GM06990 (cell line): ENCODE results near the gene SH3RF2.
"Not testable (repeated sequence)": the region's sequence is repeated elsewhere in the genome, so short reads cannot be mapped to it uniquely, and the experiment has no call there.

ENCODE experiments used
- DNase-seq: peaks from one replicate; pipeline ENCODE4 v3.0.0-alpha.2; 2011; ENCODE audit not compliant: insufficient read length; ENCODE audit errors: extremely low read depth
- H3K27me3 ChIP-seq: replicated peaks from 2 replicates; pipeline ENCODE4 v1.6.0; 2011; ENCODE audit warnings: low read length; ENCODE audit not compliant: control insufficient read depth, insufficient read depth
- H3K36me3 ChIP-seq: 2 replicates; pipeline ENCODE4 v1.5.1; 2011; ENCODE audit warnings: low read length; ENCODE audit not compliant: control insufficient read depth, insufficient read depth
- H3K4me3 ChIP-seq: replicated peaks from 2 replicates; pipeline ENCODE4 v1.5.1; 2011; ENCODE audit warnings: low read depth, mild to moderate bottlenecking, control low read depth, low read length
- CTCF ChIP-seq: IDR thresholded peaks from 2 replicates; pipeline ENCODE4 v1.5.1; 2011; ENCODE audit warnings: low read length, control low read depth, mild to moderate bottlenecking, inconsistent platforms; ENCODE audit not compliant: insufficient read depth, poor library complexity, severe bottlenecking

The SH3RF2 gene

GRCh38 chr5:145936401-145937131 lies at the start of gene SH3RF2:
Gene SH3RF2, plus strand, starts transcription at chr5:145936578. Its CDS starts 1,351 bp downstream, at chr5:145937929.
- H3K27me3 ChIP-seq = no peaks in the 10 kb centered on the region; the same call in none of the 2 replicates
- H3K4me3 ChIP-seq = no peak within 1 kb of the TSS
- no peak for DNase-seq
- H3K36me3 ChIP-seq = no peaks in the 10 kb centered on the region
- TF ChIP-seq CTCF = no peak

- no peak for TF ChIP-seq CTCF
- H3K36me3 ChIP-seq = no peaks in the 10 kb centered on the region
- no peak for DNase-seq
- no peaks in the 10 kb centered on the region for H3K27me3 ChIP-seq
- H3K4me3 ChIP-seq = no peak overlapping the region
These were observed 49.2 kb upstream of the SH3RF2 start for GRCh38 chr5:145887217-145887616.

- DNase-seq = no peak
- Histone ChIP-seq H3K27me3 (no peaks in the 10 kb centered on the region), H3K36me3 (no peaks in the 10 kb centered on the region), H3K4me3 (no peak overlapping the region)
- TF ChIP-seq CTCF = peak; percentile 63
These were observed 48.3 kb upstream of the SH3RF2 start for GRCh38 chr5:145887976-145888574.

- Histone ChIP-seq H3K36me3 (no peaks in the 10 kb centered on the region), H3K4me3 (no peak overlapping the region), H3K27me3 (no peaks in the 10 kb centered on the region)
- no peak for TF ChIP-seq CTCF
- DNase-seq = no peak
These were observed 46.8 kb upstream of the SH3RF2 start for GRCh38 chr5:145889611-145890010.

- H3K27me3 ChIP-seq, DNase-seq, H3K36me3 ChIP-seq, H3K4me3 ChIP-seq: not testable (repeated sequence)
These were observed 45.0 kb upstream of the SH3RF2 start for GRCh38 chr5:145891378-145891777.

- H3K4me3 ChIP-seq = no peak overlapping the region
- DNase-seq = no peak
- TF ChIP-seq CTCF = no peak
These were observed 38.2 kb upstream of the SH3RF2 start for GRCh38 chr5:145898171-145898570.

More at GRCh38 chr5:145898171-145898570, 38.2 kb upstream of the SH3RF2 start:
- Histone ChIP-seq H3K27me3 (no peaks in the 10 kb centered on the region), H3K36me3 (no peaks in the 10 kb centered on the region)
